Spinal cord (tissue), 10 donors: ENCODE results near the gene PRG2. TPM values are rescaled to one million over a fixed set of nuclear protein-coding genes. Genes with fewer than 3 reads are reported as not detected.
A peak's percentile ranks its signal among the peaks of the same experiment; 100 is the strongest.
"Not testable (repeated sequence)": the region's sequence is repeated elsewhere in the genome, so short reads cannot be mapped to it uniquely, and the experiment has no call there.

Experiments used
- DNase-seq, 6 donors: peaks; one replicate each; pipeline versions ENCODE4 v3.0.0 to v3.0.0-alpha.2; 2013 to 2015; ENCODE audit warnings: low spot score in 6 of 6, low read depth in 4 of 6
- H3K27ac ChIP-seq: one replicate; pipeline ENCODE4 v1.5.1; 2013; ENCODE audit warnings: low read depth, low read length, control low read depth
- H3K27me3 ChIP-seq: one replicate; pipeline ENCODE4 v1.6.1; 2013; ENCODE audit warnings: low read length; ENCODE audit not compliant: control insufficient read depth, insufficient read depth
- H3K36me3 ChIP-seq: one replicate; pipeline ENCODE4 v1.6.1; 2013; ENCODE audit warnings: low read length; ENCODE audit not compliant: control insufficient read depth, insufficient read depth
- H3K4me1 ChIP-seq: one replicate; pipeline ENCODE4 v1.6.1; 2013; ENCODE audit warnings: low read length; ENCODE audit not compliant: control insufficient read depth, insufficient read depth
- H3K4me3 ChIP-seq: one replicate; pipeline ENCODE4 v1.5.1; 2013; ENCODE audit warnings: low read depth, low read length, control low read depth
- H3K9me3 ChIP-seq: one replicate; pipeline ENCODE4 v1.6.1; 2013; ENCODE audit warnings: low read length; ENCODE audit not compliant: control insufficient read depth, insufficient read depth
- WGBS: methylation state at CpG from one replicate; pipeline ENCODE4 v1.1.5; 2013; ENCODE audit warnings: missing lambda C conversion rate; ENCODE audit not compliant: insufficient coverage; 5-methylcytosine and 5-hydroxymethylcytosine counted together
- polyA plus RNA-seq, 2 donors: library from polyadenylated mRNA; unstranded; fragments of 120-200 nt; gene quantifications; one replicate each; pipeline ENCODE4 v1.2.1, GENCODE V29; 2013; ENCODE audit not compliant: insufficient read length in 2 of 2
- total RNA-seq, 2 donors: library from RNA; depleted of rRNA in 1 of 2; stranded (reverse); fragments of 120-200 nt in 1 of 2; fragments of >200 nt in 1 of 2; gene quantifications; one replicate each; pipeline versions ENCODE4 v1.2.3 to v1.2.4, GENCODE V29; 2013 to 2014
- donor health status: healthy.

Gene PRG2
- total and polyA plus RNA-seq, 4 donors: 0.22 to 6.4 (median 1.4) TPM

DNA sequence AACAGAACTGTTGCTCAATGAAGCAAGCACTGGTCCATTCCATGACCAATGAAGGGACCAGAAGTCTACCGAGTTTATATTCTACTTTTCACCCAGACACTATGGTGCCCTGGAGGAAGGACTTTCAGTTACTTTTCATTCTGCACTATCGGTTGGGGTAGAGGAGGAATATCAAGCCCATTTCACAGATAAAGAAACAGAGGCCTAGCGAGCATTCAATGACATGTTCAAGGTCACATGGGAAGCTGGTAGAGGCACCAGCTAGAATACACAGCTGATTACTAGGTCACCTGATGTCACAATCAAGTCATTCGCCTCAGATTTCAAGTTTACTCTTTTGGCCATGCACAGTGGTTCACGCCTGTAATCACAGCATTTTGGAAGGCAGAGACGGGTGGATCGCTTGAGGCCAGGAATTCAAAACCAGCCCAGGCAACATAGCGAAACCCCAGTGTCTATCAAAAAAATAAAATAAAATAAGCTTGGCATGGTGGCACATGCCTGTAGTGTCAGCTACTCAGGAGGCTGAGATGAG is 17.6 kb upstream of the PRG2 start:
- Histone ChIP-seq H3K4me1 (peaks cover 11% of the 10 kb centered on the region), H3K27me3 (no peaks in the 10 kb centered on the region), H3K27ac (no peak overlapping the region), H3K9me3 (no peaks in the 10 kb centered on the region), H3K36me3 (peaks cover 25% of the 10 kb centered on the region), H3K4me3 (no peak overlapping the region)
- DNase-seq: no peak
- WGBS: 100% methylated on average over 5 of the region's 8 CpGs

DNA sequence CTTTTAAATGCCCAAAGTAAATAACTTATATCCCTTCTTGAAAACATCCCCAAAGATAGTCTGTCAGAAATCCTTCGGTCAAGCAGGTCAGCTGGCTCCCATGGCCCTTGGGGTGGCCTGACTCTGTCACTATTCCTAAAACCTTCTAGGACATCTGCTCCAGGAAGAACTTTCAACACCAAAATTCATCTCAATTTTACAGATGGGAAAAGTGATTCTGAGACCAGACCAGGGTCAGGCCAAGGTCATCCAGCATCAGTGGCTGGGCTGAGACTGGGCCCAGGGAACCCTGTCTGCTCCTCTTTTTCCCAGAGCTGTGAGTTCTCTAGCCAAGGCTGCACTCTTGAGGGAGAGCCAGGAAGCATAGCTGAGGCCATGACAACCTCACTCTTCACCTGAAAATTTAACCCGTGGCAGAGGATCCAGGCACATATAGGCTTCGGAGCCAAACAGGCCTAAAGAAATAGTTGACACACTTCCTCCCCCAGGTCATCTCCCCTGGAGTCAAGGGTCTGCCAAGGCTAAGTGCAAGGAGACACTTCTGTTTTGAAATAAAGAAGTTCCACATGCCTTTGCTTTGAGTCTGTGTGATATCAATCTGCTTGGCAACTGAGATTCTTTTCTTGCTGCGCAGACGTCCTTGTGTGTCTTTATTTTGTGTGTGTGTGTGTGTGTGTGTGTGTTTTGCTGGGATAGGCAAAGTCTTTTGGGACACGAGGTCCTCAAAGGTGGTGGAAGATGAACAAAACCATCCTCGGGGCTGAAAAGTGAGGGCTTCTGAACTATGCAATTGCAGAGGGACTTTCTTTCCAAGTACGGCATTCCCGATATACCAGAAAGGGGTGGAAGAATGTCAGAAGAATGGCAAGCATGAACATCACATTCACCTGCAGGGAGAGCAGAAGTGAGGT is 16.8 kb upstream of the PRG2 start:
- Histone ChIP-seq H3K27ac (no peak overlapping the region), H3K36me3 (peaks cover 25% of the 10 kb centered on the region), H3K9me3 (no peaks in the 10 kb centered on the region), H3K4me1 (peaks cover 11% of the 10 kb centered on the region), H3K4me3 (no peak overlapping the region), H3K27me3 (no peaks in the 10 kb centered on the region)
- peak in 1 of 6 donors; percentile 54 for DNase-seq
- 77% methylated on average over 7 of the region's 9 CpGs for WGBS

DNA sequence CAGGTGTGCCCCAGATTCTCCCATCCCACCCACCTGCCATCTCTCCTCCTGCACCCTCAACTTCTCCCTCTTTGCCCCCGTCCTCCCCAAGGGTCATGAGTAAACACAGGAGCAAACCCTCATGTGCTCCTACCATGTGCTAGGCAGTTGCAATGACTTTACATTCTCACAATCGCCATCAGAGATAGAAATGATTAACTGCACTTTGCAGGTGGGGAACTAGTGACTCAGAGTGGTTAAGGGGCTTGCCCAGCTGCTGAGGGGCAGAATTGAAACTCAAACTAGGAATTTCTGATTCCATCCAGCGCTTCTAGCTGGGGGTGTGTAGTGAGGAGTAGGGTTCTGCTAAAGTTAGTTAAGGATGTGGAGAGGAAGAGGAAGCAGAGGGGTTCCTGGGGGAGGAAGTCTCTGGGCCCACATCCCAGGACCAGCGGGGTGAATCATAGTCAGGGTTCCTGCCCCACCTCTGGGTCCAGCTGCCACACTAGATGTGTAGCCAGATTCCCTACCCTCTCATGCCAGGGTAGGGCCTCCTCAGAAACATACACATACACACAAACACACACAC is 16.0 kb upstream of the PRG2 start:
- no peaks in the 10 kb centered on the region for H3K27me3 ChIP-seq
- no peak overlapping the region for H3K27ac ChIP-seq
- 100% methylated on average over 2 of the region's 4 CpGs for WGBS
- peaks cover 11% of the 10 kb centered on the region for H3K4me1 ChIP-seq
- DNase-seq: no peak
- H3K9me3 ChIP-seq: no peaks in the 10 kb centered on the region
- peaks cover 25% of the 10 kb centered on the region for H3K36me3 ChIP-seq
- H3K4me3 ChIP-seq: no peak overlapping the region

DNA sequence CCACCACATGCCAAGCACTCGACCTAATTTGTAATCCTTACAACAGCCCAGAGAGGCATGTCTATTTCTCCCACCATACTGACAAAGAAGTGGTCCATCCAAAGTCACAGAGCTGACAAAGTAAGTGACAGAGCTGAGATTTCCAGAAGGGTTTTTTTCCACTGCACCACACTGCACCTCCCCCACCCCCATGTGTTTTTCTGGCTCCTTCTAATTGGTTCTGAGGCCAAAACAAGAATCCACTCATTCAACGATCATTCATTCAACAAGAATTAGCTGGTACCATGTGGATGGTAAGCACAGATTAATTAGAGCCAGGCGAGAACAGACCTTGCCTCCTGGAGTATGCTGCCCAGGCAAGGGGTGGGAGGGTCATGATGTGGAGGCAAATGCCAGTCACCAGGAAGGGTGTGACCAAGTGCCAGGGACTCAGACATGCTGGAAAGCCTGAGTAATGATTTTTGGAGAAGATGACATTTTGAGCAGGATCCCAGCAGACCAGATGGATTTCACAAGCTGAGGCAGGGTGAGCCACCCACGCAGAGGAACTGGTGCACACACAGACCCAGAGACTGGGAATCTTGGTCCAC is 14.9 kb upstream of the PRG2 start:
- DNase-seq: peak in 1 of 6 donors; percentile 76
- Histone ChIP-seq H3K27me3 (no peaks in the 10 kb centered on the region), H3K4me1 (peaks cover 11% of the 10 kb centered on the region), H3K4me3 (no peak overlapping the region), H3K27ac (no peak overlapping the region), H3K9me3 (no peaks in the 10 kb centered on the region), H3K36me3 (peaks cover 25% of the 10 kb centered on the region)
- WGBS: 75% methylated on average over 3 of the region's 4 CpGs

DNA sequence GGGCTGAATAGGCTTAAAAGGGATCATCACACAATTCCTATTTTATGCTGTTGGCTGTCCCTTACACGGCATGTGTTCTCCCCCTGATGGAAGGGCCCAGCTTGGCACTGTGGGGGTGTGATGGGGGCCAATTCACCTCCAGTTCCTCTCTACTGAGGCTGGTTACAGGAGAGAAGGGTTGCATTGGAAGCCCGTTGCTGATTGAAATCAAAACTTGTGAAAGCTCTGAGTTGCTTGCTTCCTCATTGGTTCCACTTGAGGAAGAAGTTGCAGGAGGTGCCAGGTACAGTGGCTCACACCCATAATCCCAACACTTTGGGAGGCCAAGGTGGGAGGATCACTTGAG is 13.3 kb upstream of the PRG2 start:
- Histone ChIP-seq H3K27ac (no peak overlapping the region), H3K36me3 (peaks cover 12% of the 10 kb centered on the region), H3K9me3 (no peaks in the 10 kb centered on the region), H3K27me3 (no peaks in the 10 kb centered on the region), H3K4me1 (peaks cover 11% of the 10 kb centered on the region), H3K4me3 (no peak overlapping the region)
- DNase-seq: no peak
- no CpG with 5 or more reads among the region's 2 CpGs for WGBS

DNA sequence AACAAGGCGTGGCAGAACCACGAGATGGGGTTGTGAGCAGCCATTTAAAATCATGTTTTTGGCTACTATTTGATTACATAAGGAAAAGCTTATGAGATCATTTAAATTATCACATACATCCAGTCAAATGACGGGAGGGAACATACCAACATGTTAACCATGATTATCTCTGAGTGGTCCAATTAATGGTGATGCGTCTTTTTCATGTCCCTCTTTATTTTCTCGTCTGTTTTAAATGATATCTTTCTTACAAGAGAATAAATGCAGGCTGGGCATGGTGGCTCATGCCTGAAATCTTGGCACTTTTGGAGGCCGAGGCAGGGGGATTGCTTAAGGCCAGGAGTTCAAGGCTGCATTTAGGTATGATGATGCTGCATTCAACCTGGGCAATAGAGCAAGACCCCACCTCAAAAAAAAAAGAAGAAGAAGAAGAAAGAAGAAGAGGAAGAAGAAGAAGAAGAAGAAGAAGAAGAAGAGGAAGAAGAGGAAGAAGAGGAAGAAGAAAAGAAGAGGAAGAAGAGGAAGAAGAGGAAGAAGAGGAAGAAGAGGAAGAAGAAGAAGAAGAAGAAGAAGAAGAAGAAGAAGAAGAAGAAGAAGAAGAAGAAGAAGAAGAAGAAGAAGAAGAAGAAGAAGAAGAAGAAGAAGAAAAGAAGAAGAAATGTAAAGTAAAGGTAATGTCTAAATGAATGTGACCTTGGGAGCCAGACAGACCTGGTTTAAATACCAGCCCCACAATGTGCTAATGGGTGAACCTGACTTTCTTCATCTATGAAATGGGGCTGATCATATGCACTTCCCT is 12.8 kb upstream of the PRG2 start:
- no CpG with 5 or more reads among the region's 6 CpGs for WGBS
- not testable (repeated sequence) for H3K4me3 ChIP-seq, DNase-seq, H3K27me3 ChIP-seq, H3K27ac ChIP-seq, H3K36me3 ChIP-seq, H3K9me3 ChIP-seq
- peaks cover 11% of the 10 kb centered on the region for H3K4me1 ChIP-seq

DNA sequence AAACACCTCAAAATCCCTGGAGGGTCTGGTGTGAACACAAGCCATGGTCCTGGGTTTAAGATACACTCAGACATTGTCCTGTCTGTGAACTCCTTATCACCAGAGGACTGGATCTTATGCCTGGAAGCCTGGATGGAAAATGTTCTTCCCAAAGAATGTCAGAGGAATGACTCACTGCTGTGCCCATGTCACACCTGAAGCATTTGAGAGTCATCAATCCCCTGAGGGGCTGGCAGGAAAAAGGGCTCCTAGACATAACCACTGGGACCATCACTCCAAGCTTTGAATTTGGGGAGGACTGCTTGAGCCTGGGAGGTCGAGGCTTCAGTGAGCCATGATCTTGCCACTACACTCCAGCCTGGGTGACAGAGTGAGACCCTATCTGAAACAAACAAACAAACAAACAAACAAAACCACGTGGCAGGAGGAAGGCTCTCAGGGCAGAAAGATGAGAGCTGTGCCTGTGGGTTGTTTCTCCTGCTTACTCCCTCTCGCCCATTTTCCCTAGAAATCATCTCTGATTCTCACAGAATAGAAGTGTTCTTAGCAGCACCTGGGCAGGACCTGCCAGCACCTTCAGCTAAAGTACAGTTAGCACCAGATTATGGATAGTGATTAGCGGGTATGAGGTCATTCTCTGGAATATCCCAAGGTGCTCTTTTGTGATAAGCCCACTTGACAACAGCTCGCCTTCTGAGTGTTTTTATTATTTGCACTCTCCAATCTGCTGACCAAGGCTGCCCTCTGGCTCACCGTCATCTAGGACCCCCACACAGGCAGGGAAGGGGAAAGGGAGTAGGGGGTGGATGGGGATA is 11.9 kb upstream of the PRG2 start:
- no peak overlapping the region for H3K4me3 ChIP-seq
- peaks cover 2% of the 10 kb centered on the region for H3K27me3 ChIP-seq
- no peak for DNase-seq
- H3K4me1 ChIP-seq: peaks cover 11% of the 10 kb centered on the region
- peaks cover 5% of the 10 kb centered on the region for H3K36me3 ChIP-seq
- H3K27ac ChIP-seq: no peak overlapping the region
- no peaks in the 10 kb centered on the region for H3K9me3 ChIP-seq
- 40% methylated on average over 2 of the region's 6 CpGs for WGBS

DNA sequence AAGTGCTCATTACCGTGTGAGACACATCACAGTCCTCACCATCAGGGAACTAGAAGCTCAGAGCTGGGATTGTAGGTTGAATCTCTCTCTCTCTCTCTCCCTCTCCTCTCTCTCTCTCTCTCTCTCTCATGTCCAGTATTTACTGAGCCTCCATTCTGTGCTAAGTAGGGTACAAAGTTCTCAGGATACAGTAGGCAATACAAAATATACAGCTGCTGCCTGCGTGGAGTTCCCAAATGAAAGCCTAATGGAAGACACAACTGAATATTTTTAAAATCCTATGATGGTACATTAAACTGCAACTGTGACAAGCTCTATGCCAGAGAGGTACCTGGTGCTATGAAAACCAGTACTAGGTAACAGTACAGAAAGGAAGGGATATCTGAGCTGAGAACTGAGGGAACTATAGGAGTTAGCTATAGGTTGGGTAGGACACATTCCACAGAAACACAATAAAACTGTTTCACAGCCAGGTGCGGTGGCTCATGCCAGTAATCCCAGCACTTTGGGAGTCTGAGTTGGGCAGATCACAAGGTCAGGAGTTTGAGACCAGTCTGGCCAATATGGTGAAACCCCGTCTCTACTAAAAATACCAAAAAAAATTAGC is 9.6 kb upstream of the PRG2 start:
- Histone ChIP-seq H3K27ac (no peak overlapping the region), H3K4me1 (no peaks in the 10 kb centered on the region), H3K9me3 (no peaks in the 10 kb centered on the region), H3K36me3 (no peaks in the 10 kb centered on the region), H3K4me3 (no peak overlapping the region), H3K27me3 (peaks cover 2% of the 10 kb centered on the region)
- 83% methylated on average over 1 of the region's 4 CpGs for WGBS
- DNase-seq: no peak
